Measurements from ENCODE around the gene PXN.

- no peak for TF ChIP-seq CTCF (IDR thresholded peaks at IDR 0.05)
- no peak for TF ChIP-seq EP300 (IDR thresholded peaks at IDR 0.05)
- no peak for TF ChIP-seq POLR2A (IDR thresholded peaks at IDR 0.05)
Observed at GRCh38 chr12:120190386-120190785, 75.1 kb downstream of the PXN start.

All from stomach (tissue), 4 donors.